SU-DHL-6 (cell line): ENCODE results near the gene ATF3.

Experiments
- H2AFZ ChIP-seq: fragments of 200-600 bp; sonication (generic); 2 replicates; pipeline ENCODE4 v1.6.1; 2014; ENCODE audit warnings: low read depth, mild to moderate bottlenecking, moderate library complexity, mixed read lengths, antibody characterized with exemption, low read length; ENCODE audit not compliant: severe bottlenecking
- H3F3A ChIP-seq: fragments of 200-600 bp; shearing (Covaris generic); 2 replicates; pipeline ENCODE4 v1.6.0; 2016; ENCODE audit warnings: antibody characterized with exemption, mild to moderate bottlenecking; ENCODE audit not compliant: insufficient read depth
- H3K27ac ChIP-seq: fragments of 200-600 bp; sonication (generic); 2 replicates; pipeline ENCODE4 v1.5.1; 2016; ENCODE audit warnings: low read depth, mild to moderate bottlenecking, low read length, moderate library complexity, mixed read lengths
- H3K27me3 ChIP-seq: fragments of 200-600 bp; sonication (generic), shearing (Covaris generic); 2 replicates; pipeline ENCODE4 v1.6.0; 2014; ENCODE audit warnings: mild to moderate bottlenecking, low read length
- H3K36me3 ChIP-seq: fragments of 200-600 bp; sonication (generic); 2 replicates; pipeline ENCODE4 v1.6.1; 2014; ENCODE audit warnings: mild to moderate bottlenecking, low read length, mixed read lengths
- H3K4me2 ChIP-seq: fragments of 300-600, 200-600 bp; shearing (Covaris generic), sonication (generic); 2 replicates; pipeline ENCODE4 v1.6.0; 2014; ENCODE audit warnings: low read length, low read depth, mild to moderate bottlenecking; ENCODE audit not compliant: poor library complexity, severe bottlenecking
- H3K4me3 ChIP-seq: fragments of 200-600 bp; sonication (generic); 2 replicates; pipeline ENCODE4 v1.5.1; 2014; ENCODE audit warnings: antibody characterized with exemption, low read length, mild to moderate bottlenecking, mixed read lengths; ENCODE audit not compliant: insufficient read depth, poor library complexity, severe bottlenecking
- H3K79me2 ChIP-seq: fragments of 200-600 bp; sonication (generic); 2 replicates; pipeline ENCODE4 v1.6.1; 2014; ENCODE audit warnings: mild to moderate bottlenecking, low read length, moderate library complexity; ENCODE audit not compliant: insufficient read depth
- H3K9ac ChIP-seq: fragments of 200-600 bp; sonication (generic); 2 replicates; pipeline ENCODE4 v1.7.0; 2014; ENCODE audit warnings: mild to moderate bottlenecking, low read length
- H3K9me2 ChIP-seq: fragments of 200-600 bp; sonication (generic); replicated peaks from 2 replicates; pipeline ENCODE4 v1.6.1; 2014; ENCODE audit warnings: low read length; ENCODE audit not compliant: insufficient read depth
- H3K9me3 ChIP-seq: fragments of 200-600 bp; sonication (generic); 2 replicates; pipeline ENCODE4 v1.6.1; 2014; ENCODE audit warnings: low read length, mixed read lengths; ENCODE audit not compliant: insufficient read depth
- H4K20me1 ChIP-seq: fragments of 200-600 bp; sonication (generic); 2 replicates; pipeline ENCODE4 v1.6.1; 2014; ENCODE audit warnings: low read depth, mild to moderate bottlenecking, antibody characterized with exemption, low read length, moderate library complexity, mixed read lengths
- CTCF ChIP-seq: fragments of 200-600 bp; sonication (generic); IDR thresholded peaks from one replicate; pipeline ENCODE4 v1.5.1; 2017; ENCODE audit warnings: antibody characterized with exemption, mild to moderate bottlenecking, low read length, moderate library complexity; ENCODE audit not compliant: insufficient read depth, poor library complexity, severe bottlenecking
- EZH2phosphoT487 ChIP-seq: fragments of 200-600 bp; sonication (generic), shearing (Covaris generic); conservative IDR thresholded peaks from 2 replicates; pipeline ENCODE4 v1.6.1; 2018; ENCODE audit warnings: mild to moderate bottlenecking, antibody characterized with exemption, low read length, moderate library complexity, mixed read lengths

The ATF3 gene

GRCh38 chr1:212622906-212623305 lies 14.3 kb downstream of the ATF3 start:
- H3K9me2 ChIP-seq: no peaks in the 10 kb centered on the region
- H3K27me3 ChIP-seq: no peaks in the 10 kb centered on the region
- no peak overlapping the region for H3K27ac ChIP-seq
- H3F3A ChIP-seq: no peaks in the 10 kb centered on the region
- H4K20me1 ChIP-seq: no peaks in the 10 kb centered on the region
- no peak overlapping the region for H3K4me3 ChIP-seq
- no peak overlapping the region for H2AFZ ChIP-seq
- H3K9ac ChIP-seq: no peak overlapping the region
- TF ChIP-seq CTCF (no peak), EZH2phosphoT487 (no peak)
- no peaks in the 10 kb centered on the region for H3K36me3 ChIP-seq
- H3K79me2 ChIP-seq: no peaks in the 10 kb centered on the region
- no peaks in the 10 kb centered on the region for H3K9me3 ChIP-seq
- H3K4me2 ChIP-seq: no peak overlapping the region

- no peaks in the 10 kb centered on the region for H3K9me2 ChIP-seq
- no peaks in the 10 kb centered on the region for H3K9me3 ChIP-seq
- no peaks in the 10 kb centered on the region for H3K79me2 ChIP-seq
- no peak overlapping the region for H3K4me2 ChIP-seq
- no peak overlapping the region for H3K27ac ChIP-seq
- TF ChIP-seq EZH2phosphoT487 (no peak), CTCF (no peak)
- H3K27me3 ChIP-seq: no peaks in the 10 kb centered on the region
- no peak overlapping the region for H2AFZ ChIP-seq
- H3K36me3 ChIP-seq: no peaks in the 10 kb centered on the region
- no peaks in the 10 kb centered on the region for H3F3A ChIP-seq
- no peak overlapping the region for H3K9ac ChIP-seq
- H4K20me1 ChIP-seq: no peaks in the 10 kb centered on the region
- H3K4me3 ChIP-seq: no peak overlapping the region
These were observed 15.0 kb downstream of the ATF3 start for GRCh38 chr1:212623603-212624002.

GRCh38 chr1:212624976-212625501 lies 16.5 kb downstream of the ATF3 start:
- Histone ChIP-seq H3K27me3 (no peaks in the 10 kb centered on the region), H3K4me3 (no peak overlapping the region), H3K4me2 (no peak overlapping the region), H3K9me3 (no peaks in the 10 kb centered on the region), H4K20me1 (no peaks in the 10 kb centered on the region), H2AFZ (no peak overlapping the region), H3K27ac (no peak overlapping the region), H3K9me2 (no peaks in the 10 kb centered on the region), H3K79me2 (no peaks in the 10 kb centered on the region), H3K9ac (no peak overlapping the region), H3F3A (no peaks in the 10 kb centered on the region), H3K36me3 (no peaks in the 10 kb centered on the region)
- no peak for TF ChIP-seq EZH2phosphoT487
- no peak for TF ChIP-seq CTCF
